Vagina (tissue), 2 donors: ENCODE measurements around the gene FAM234B.

ENCODE experiments used
- POLR2A ChIP-seq, 2 donors: fragments of 450-650 bp; IDR thresholded peaks; one replicate each; pipeline ENCODE4 v1.6.1; 2017; ENCODE audit warnings: antibody characterized with exemption in 2 of 2, mild to moderate bottlenecking in 2 of 2, moderate library complexity in 2 of 2
- POLR2AphosphoS5 ChIP-seq, 2 donors: sonication (generic); formaldehyde crosslinking; IDR thresholded peaks; one replicate each; pipeline ENCODE4 v1.9.0; 2017; ENCODE audit warnings: antibody characterized with exemption in 2 of 2, mild to moderate bottlenecking in 2 of 2, low read depth in 1 of 2; ENCODE audit not compliant: insufficient read depth in 1 of 2
- TF ChIP-seq, protein P1 (sequence below), 3 experiments: fragments of 450-650 bp in 2 of 3; fragments of 200-600 bp in 1 of 3; sonication (generic) in 1 of 3; IDR thresholded peaks; one replicate each; pipeline ENCODE4 v1.5.1; 2017 to 2019; ENCODE audit warnings: antibody characterized with exemption in 3 of 3, mild to moderate bottlenecking in 2 of 3, moderate library complexity in 2 of 3

GRCh38 chr12:13073173-13073572 lies 29.0 kb downstream of the FAM234B start:
- TF ChIP-seq, protein P1, sequence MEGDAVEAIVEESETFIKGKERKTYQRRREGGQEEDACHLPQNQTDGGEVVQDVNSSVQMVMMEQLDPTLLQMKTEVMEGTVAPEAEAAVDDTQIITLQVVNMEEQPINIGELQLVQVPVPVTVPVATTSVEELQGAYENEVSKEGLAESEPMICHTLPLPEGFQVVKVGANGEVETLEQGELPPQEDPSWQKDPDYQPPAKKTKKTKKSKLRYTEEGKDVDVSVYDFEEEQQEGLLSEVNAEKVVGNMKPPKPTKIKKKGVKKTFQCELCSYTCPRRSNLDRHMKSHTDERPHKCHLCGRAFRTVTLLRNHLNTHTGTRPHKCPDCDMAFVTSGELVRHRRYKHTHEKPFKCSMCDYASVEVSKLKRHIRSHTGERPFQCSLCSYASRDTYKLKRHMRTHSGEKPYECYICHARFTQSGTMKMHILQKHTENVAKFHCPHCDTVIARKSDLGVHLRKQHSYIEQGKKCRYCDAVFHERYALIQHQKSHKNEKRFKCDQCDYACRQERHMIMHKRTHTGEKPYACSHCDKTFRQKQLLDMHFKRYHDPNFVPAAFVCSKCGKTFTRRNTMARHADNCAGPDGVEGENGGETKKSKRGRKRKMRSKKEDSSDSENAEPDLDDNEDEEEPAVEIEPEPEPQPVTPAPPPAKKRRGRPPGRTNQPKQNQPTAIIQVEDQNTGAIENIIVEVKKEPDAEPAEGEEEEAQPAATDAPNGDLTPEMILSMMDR (IDR thresholded peaks at IDR 0.05): no peak
- no peak for TF ChIP-seq POLR2AphosphoS5 (IDR thresholded peaks at IDR 0.05; ENCODE audit: insufficient read depth in 1 of 2, low read depth in 1 of 2)
- no peak for TF ChIP-seq POLR2A (IDR thresholded peaks at IDR 0.05)
